Left cardiac atrium (tissue), 4 donors: ENCODE data around the gene CDC20B. TPM values are rescaled to one million over a fixed set of nuclear protein-coding genes. Genes with fewer than 3 reads are reported as not detected.

Experiments
- ATAC-seq, 2 donors: fragments of 200-7000 bp; cut with Tn5 transposase; one replicate each; pipeline ENCODE4 v1.9.1; 2020; ENCODE audit warnings: mild to moderate bottlenecking in 2 of 2, moderate library complexity in 2 of 2
- DNase-seq: peaks from one replicate; pipeline ENCODE4 v3.0.0-alpha.2; 2020
- intact Hi-C, 2 donors: fragments of 100-400 bp; cut with DNase I; formaldehyde crosslinking; loops; one replicate each; pipeline versions ENCODE4 v1.14.1 to v1.15.1; 2022 to 2023
- long read RNA-seq: library from polyadenylated mRNA; unstranded; transcript quantifications from one replicate; pipeline ENCODE4 v2.0.0, GENCODE V29; 2021
- total RNA-seq, 2 donors: library from RNA; stranded (reverse); fragmentation: NEBNext Ultra II Directional; extraction: Animal tissue kit (Norgen Biotek cat#: 25700); gene quantifications; one replicate each; pipeline ENCODE4 v1.2.1, GENCODE V29; 2021
- donor health status: DM: no; HTN: yes; CAD: no.
- donor health status: DM: no; HTN: yes; CAD: no; lungs with severe emphysema.
- donor health status: DM: yes; HTN: yes; CAD: no.
- donor health status: Dilated cardiomyopathy.

The CDC20B gene, protein sequence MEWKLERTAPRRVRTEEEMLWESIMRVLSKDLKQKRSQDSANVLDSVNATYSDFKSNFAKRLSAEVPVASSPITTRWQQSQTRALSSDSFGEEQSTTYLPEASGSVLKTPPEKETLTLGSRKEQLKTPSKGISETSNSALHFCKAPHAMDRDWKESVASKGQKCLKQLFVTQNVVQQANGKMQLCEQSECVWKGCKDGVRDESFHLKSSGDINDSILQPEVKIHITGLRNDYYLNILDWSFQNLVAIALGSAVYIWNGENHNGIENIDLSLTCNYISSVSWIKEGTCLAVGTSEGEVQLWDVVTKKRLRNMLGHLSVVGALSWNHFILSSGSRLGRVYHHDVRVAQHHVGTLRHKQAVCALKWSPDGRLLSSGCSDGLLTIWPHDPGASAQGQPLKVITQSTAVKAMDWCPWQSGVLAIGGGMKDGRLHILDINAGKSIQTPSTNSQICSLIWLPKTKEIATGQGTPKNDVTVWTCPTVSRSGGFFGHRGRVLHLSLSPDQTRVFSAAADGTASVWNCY
- not detected for total RNA-seq
- long read RNA-seq, partial matches to known transcripts = 0 of 1 reads
- long read RNA-seq, other reads (novel, unspliced or antisense) = 1 of 1 reads

DNA sequence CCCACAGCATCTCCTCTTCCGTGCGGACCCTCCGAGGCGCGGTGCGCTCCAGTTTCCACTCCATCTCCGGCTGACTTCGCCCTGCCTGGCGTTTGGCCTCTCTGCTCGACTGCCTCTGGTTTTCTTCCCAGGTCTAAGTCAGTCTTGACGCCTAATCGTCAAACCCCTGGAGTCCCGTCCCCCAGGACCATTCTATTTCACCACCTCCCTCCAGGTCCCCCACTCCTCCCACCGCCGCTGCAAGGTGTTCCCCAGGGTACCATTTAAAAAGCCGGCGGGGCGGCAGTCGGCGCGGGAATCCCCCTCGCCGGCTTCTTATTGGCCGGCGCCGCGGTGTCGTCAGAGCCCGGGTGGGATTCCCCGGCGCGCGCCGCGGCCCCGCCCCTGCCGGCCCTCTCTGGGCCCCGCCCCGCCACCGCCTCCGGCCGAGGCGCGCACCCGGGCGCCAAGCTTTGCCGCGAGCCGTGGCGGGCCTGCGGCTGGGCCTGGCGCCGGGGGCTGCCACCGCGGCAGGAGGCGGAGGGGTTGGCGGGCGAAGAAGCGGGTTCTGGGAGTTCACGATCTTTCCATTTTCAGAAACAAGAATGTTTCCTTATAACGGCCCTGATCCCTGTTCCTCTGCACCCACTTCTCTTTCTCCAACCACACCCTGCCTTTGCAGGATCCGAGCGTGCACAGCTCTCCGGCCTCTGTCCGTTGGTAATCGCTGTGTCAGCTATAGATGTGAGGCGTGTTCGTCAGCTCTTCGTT is at the start of gene CDC20B:
Gene CDC20B, minus strand, starts transcription at position 241 of the 750 bp plus-strand sequence. Its CDS starts 177 bp downstream, at position 64.
- ATAC-seq (peak; percentile 93 to 98), DNase-seq (peak; percentile 75)
- intact Hi-C loops = loop anchor here in 1 of 2 donors (10.0 kb wide), 1 partner anchor 52 kb away; the partner anchor contains the start of gene MCIDAS

DNA sequence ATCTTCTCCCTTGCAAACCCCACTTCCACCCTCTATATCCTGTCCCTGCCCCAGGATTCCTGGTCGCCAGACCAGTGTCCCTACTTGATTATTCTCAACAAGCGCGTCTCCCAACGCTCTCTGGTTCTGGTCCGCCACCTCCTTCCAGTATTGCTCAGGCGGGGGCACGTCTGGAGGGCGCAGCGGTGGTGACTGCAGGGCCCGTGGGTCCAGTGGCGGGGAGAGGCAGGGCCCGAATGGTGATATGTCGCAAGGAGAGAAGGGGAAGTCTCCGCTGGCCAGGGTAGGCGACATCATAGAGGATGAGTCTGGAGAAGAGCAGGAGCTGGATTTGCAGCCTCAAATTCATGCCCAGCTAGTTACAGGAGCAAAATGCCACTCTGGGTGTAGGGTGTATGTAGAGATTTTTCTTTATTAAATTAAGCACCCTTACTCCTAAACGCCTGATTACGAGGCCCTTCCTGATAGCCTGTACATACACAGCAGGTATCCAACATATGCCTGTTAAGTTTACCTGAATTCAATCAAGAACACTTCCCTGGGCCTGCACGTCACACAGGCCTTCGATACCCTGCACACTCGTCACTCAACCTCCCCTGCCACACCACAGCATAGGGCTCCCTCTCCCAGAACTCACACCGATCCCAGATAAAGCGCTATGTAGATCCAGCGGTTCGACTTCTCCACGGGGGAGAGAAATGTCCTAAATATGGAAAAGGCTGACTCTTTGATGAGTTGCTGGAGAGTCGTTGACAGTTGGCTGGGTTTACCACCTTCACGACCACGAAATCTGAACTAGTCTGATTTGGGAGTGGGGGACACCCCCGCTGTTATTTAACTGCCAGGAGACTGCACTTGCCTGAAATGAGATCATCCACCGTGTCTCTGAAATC is 49.4 kb upstream of the CDC20B start:
- intact Hi-C loops = loop anchor here in 1 of 2 donors (10.0 kb wide), 1 partner anchor 48 kb away; the partner anchor contains the start of gene CDC20B
- ATAC-seq = no peak
- no peak for DNase-seq

DNA sequence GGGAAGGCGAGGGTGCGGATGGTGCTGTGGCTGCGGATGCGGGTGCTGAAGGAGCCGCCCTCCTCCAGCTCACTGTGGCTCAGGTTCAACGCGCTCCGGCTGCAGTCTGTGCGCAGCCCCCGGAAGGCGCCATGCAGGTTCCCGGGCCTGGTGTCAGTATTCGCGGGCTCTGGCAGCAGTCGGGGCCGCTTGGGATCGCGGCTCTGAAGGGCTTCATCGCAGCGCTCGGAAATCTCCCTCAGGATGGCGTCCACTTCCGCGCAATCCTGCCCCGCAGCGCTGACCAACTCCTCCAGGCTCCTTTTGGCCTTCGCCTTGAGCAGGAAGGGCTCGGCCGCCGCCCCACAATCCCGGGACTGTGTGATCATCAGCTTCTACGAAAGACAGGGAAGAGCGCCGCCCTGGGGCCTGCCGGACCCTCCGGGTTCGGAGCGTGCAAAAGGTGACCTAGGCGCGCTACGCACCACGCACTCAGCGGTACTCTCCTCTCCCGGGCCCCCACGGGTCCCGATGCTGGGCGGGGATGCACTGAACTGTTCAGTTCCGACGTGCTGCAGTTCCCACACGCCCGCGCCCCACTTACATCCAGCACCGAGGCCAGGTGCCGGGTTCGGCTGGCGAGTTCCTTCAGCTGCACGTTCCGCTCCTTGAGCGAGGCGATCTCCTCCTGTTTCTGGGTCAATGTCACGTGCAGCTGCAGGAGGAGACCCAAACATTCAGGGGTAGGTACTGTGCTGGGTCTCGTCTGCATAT is 47.6 kb upstream of the CDC20B start:
- intact Hi-C loops = loop anchor here in 1 of 2 donors (10.0 kb wide), 1 partner anchor 46 kb away; the partner anchor contains the start of gene CDC20B
- DNase-seq = peak; percentile 30
- ATAC-seq = peak; percentile 17 to 57

DNA sequence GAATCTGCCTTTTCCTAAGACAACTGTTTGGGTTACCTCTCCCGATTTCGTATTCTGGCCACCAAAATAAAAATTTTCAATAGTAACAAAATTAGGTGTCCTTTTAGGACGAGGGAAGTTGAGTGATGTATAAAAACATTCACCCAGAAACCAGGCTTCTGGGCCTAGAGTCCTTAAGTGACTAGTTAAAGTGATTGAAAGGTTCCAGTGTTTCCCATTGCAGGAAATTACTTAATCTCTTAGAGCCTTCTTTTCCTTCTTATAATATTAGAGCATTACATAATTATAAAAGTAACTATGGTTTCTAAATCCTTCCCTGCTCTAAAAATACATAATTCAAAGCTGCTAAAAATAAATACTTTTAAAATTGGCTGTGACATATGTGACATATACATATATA is 46.8 kb upstream of the CDC20B start:
- intact Hi-C loops = loop anchor here in 1 of 2 donors (10.0 kb wide), 1 partner anchor 45 kb away; the partner anchor contains the start of gene CDC20B
- no peak for DNase-seq
- ATAC-seq = no peak

DNA sequence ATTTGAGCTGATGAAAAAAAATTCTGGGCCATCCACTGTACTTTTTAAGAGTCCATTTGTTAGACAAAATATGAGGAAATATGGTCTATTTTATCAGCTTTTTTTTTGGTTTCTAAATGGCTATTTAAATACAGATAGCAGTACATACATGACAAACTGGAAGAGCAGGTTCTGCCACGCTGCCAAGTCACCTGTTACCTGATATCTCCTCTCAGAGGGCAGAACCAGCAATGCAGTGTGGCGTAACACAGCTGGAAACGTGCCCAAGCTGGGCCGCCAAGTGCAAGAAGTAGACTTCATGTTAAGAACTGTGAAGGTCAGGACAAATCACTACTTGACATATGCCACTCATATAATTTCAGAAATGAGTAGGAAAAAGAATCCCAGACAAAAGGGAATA is 46.0 kb upstream of the CDC20B start:
- intact Hi-C loops = no loop called here
- ATAC-seq (no peak), DNase-seq (no peak)

DNA sequence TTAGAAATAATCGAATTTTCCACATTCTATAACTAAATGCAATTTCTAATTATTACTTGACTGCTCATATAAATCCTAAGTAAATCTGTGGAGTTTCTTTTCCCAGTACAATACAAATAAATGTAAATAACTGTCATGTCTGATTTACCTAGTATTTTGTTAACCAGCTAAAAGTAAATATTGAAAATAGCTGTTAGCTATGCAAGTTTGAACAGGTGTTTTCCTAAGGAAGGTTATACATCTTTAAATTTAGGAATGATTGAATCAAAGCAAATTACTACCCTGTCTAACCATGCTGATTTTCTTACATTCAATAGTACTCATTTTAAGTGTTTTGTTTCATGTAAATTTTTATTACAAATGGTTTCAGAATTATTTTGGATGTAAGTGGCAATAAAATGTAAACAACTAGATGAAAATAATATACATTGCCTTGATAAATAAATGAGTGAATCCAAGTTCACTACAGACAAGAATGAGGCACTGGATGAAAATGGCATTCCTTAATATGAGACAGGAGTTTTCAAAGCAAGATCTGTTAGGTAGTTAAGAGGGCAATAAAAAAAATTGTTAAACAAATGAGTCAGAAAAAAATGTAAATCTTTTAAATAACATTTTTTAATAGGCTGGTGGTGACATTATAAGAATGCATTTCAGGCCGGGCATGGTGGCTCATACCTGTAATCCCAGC is 38.4 kb upstream of the CDC20B start:
- intact Hi-C loops = no loop called here
- DNase-seq (no peak), ATAC-seq (no peak)

DNA sequence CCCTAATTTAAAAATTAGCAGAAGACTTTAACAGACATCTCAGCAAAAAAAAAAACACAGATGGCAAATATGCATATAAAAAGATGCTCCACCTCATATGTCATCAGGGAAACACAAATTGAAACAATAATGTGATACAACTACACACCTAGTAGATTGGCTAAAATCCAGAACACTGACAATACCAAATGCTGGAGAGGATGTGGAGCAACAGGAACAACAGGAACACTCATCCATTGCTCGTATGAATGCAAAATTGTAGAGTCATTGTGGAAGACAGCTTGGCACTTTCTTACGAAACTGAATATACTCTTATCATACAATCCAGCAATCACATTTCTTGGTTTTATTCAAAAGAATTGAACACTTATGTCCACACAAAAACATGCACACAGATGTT is 32.0 kb upstream of the CDC20B start:
- ATAC-seq (no peak), DNase-seq (no peak)
- intact Hi-C loops = no loop called here

DNA sequence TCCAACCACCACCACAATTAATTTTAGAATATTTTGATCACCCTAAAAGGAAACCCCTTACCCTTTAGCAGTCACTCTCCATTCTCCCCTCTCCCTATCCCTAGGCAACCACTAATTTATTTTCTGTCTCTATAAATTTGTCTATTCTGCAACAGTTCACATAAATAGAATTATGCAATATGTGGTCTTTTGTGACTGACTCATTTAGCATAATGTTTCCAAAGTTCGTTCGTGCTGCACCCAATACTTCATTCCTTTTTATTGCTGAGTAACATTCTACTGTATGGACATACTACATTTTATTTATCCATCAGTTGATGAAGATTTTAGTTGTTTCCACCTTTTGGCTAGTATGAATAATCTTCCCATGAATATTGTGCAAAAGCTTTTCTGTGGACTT is 18.2 kb upstream of the CDC20B start:
- ATAC-seq (no peak), DNase-seq (no peak)
- intact Hi-C loops = no loop called here

DNA sequence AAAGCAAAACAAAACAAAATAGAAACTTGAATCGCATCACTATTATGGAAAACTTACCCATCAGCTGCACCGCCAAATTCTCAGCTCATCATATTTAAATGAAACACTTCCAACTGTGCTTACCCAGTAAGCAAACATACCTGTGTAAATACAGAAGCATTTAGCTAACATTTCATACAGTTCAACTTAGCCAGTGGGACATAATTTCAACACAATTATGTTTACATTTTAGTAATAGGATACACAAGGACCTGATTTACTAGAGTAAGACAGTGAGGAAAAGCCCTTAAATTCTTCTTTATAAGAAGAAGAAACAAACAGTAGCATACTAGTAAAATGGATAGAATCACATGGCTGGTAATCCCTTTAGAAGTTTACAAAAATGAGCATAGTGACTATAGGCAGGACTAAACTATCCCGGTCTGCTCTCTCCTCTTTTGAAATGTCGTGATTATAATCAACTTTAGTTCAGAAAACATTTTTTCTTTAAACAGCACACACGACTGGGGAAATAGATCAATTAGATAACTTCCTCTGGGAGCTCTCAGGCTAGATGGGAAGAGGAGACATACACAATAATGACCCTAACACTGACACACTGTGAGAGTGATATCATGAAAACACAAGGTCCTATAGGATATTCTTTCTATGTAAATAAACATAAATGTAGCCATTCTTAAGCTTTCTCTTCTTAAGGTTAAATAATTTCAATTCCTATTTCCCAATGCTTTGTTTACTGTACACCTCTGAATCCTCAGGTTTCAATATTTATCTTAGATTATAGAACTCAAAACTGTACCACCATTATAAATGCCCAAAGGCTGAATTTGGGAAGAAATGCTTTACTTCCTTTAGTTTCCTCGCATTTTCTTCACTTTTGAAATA is 15.9 kb upstream of the CDC20B start:
- DNase-seq (no peak), ATAC-seq (no peak)
- intact Hi-C loops = no loop called here

DNA sequence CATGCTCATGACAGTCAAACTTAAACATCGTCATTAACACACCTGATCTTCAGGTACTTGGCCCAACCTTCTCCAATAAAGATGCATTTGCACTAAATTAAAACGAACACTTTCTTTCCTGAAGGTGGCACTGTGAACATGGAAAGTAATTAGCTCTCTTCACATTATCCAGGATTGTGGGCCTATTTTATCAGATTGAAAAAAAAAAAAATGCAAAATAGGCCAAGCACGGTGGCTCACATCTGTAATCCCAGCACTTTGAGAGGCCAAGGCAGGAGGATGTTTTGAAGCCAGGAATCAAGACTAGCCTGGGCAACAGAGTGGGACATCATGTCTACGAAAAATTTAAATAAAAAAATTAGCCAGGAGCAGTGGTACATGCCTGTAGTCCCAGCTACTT is 14.4 kb upstream of the CDC20B start:
- intact Hi-C loops = no loop called here
- DNase-seq (no peak), ATAC-seq (no peak)

DNA sequence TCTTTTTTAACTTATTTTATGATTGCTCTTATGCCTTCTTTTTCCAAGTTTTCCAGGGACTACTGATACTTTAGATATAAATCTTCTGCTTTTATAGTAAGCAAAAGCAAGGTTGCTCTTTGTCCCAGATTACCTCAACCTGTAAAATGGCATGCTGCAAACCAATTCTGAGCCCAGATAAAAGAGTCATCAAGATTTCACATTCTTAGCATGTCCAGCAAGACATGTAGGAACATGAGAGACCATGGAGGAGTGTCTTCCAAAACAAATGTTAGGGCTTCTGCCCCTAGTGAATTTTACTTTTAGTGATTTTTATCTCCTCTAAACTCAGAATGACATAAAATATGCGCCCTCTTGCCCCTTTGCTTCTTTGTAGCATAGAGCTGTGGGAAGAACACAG is 7.0 kb upstream of the CDC20B start:
- intact Hi-C loops = no loop called here
- ATAC-seq = no peak
- DNase-seq = no peak

DNA sequence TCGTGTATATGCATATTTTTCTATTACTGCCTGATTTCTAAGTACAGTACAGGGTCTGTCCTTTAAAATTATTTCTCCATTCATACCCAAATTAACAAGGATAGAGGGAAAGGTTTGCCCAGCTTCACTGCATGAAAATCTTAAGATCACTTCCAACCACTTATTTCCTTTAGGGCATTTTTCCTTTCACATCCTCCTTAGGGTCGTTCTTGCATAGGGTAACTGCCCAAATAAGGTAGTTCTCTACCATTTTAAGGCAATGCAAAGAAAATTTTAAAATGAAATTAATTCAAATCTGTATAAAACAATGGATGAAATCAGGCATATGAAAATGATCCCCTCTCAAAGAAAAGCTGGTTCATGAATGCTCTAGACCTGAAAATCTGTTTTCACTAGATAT is 4.1 kb upstream of the CDC20B start:
- no peak for DNase-seq
- intact Hi-C loops = loop anchor here (5.0 to 10.0 kb wide), 2 partner anchors 48 to 50 kb away; partner anchors contain the start of gene MCIDAS (in 2 of the 2)

DNA sequence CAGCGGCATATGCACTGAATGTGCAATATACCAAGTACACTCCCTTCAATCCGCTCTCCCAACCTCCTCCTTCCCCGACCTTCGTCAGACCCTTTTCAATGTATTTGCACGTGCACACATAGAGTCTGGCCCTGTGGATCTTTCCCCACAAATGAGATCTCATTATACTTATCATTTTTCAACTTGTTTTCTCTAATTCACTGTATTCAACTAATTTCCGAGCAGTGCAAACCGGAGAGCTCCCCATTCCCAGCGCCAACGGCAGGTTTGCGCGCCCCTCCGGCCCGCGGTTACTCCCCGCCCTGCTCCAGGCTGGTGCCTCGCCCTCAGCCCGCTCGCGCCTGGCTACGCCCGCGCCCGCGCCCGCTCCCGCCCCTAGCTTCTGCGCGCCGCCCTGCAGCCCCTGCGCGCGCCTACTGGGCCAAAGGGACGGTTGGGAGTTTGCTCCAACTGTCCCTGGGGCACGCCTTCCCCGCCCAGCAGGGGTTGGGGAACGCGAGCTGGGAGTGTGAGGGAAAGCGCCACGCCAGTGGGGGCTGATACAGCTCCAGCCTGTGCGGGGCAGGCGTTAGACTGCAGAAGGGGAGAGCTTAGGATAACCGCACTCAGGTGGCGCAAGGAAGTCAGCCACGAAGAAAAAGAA is 3.3 kb upstream of the CDC20B start:
- intact Hi-C loops = loop anchor here (5.0 to 10.0 kb wide), 2 partner anchors 49 to 51 kb away; partner anchors contain the start of gene MCIDAS (in 2 of the 2)
- peak; percentile 46 to 60 for ATAC-seq
- DNase-seq = no peak

More for the DNA sequence above, 4.1 kb upstream of the CDC20B start:
- no peak for ATAC-seq

DNA sequence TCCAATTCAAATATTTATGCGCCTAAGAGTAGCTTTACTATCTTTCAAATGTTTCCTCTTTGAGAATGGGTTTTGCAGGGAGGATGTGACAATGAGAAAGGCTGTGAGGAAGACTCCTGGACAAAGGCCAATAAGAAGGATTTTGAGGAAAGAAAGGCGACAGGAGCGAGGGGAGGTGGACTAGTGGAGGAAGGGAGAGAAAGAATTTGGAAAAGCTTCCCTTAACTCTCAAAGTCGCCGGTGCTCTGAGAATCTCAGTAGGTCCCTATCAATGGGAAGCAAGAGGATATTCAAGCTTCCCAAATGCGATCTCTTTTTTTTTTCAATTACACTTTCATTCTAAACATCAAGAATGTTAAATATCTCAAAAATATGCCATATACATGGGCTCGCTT is 2.8 kb upstream of the CDC20B start:
- intact Hi-C loops = loop anchor here (5.0 to 10.0 kb wide), 2 partner anchors 49 to 52 kb away; partner anchors contain the start of gene MCIDAS (in 2 of the 2)
- no peak for DNase-seq
- no peak for ATAC-seq

DNA sequence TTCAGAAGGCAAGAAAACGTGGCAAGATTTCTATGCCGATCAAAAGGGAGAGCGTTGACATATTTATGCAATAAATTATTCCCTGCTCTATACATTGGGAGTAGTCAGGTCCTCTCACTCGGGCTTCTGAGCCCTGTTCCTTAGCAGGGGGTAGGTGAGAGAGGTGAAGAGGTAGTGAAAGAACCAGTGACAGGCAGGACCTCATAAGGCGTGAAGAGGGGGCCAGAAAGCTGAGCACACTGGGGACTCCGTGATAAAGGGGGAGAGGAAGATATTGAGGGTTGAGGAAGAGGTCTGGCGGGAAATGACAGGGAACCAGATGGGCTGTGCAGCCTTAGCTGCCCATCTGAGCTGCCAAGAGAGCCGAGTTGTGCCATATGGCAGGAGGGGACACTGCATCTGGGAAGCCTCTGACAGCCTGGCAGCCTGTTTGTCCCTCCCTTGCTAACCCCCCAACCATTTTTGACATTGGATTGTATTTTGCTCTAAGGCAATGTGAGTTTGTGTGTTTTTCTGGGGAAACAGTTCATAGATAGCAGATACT is 782 bp upstream of the CDC20B start:
- no peak for ATAC-seq
- intact Hi-C loops = loop anchor here in 1 of 2 donors (10.0 kb wide), 1 partner anchor 51 kb away; the partner anchor contains the start of gene MCIDAS

More for the DNA sequence above, 782 bp upstream of the CDC20B start:
- DNase-seq = no peak
